Keratinocyte (primary cell): ENCODE results near the gene CDC42EP5.

Experiments
- CTCF ChIP-seq, 3 experiments: IDR thresholded peaks in 1 of 3; conservative IDR thresholded peaks in 1 of 3; optimal IDR thresholded peaks in 1 of 3; 2 replicates in 2 of 3; 3 replicates in 1 of 3; pipeline versions ENCODE3 to v1.5.1; 2011; ENCODE audit warnings: low read length in 3 of 3, mild to moderate bottlenecking in 3 of 3, moderate library complexity in 2 of 3, control low read depth in 1 of 3, inconsistent platforms in 1 of 3; ENCODE audit not compliant: insufficient read depth in 2 of 3; ENCODE audit errors: extremely low read depth in 1 of 3
- EZH2 ChIP-seq: IDR thresholded peaks from one replicate; pipeline ENCODE4 v1.6.1; 2012; ENCODE audit warnings: inconsistent platforms, mild to moderate bottlenecking, low read length, moderate library complexity

GRCh38 chr19:54424660-54425381 lies 48.3 kb downstream of the CDC42EP5 start:
- TF ChIP-seq CTCF (optimal IDR thresholded peaks at IDR 0.05 in 1 of 3, IDR thresholded peaks at IDR 0.05 in 1 of 3, conservative IDR thresholded peaks at IDR 0.05 in 1 of 3; ENCODE audit: extremely low read depth in 1 of 3, insufficient read depth in 2 of 3, low read length in 3 of 3) (no peak), EZH2 (no peak)
